ENCODE data around the gene GPR183.

The GPR183 gene

GRCh38 chr13:99354371-99354951, 47.3 kb upstream of the GPR183 start:
- Histone ChIP-seq H3K9ac (ENCODE audit: low read length) (no peak overlapping the region), H3K36me3 (ENCODE audit: control insufficient read depth in 1 of 2, insufficient read depth in 2 of 2, low read depth in 1 of 2, low read length in 2 of 2) (peaks cover 23 to 25% of the 10 kb centered on the region in 2 experiments), H2BK15ac (ENCODE audit: low read depth, poor library complexity, severe bottlenecking) (no peak overlapping the region), H2BK12ac (ENCODE audit: low read length in 2 of 2) (peak overlapping the region; percentile 7 to 42), H3K23ac (ENCODE audit: low read length in 2 of 2) (no peak overlapping the region), H3K4me2 (ENCODE audit: low read length, poor library complexity, severe bottlenecking) (no peak overlapping the region), H3K4ac (ENCODE audit: low read depth in 1 of 2, low read length in 2 of 2) (no peak overlapping the region), H3K79me1 (replicated peaks; ENCODE audit: low read length, poor library complexity, severe bottlenecking) (peaks cover 33% of the 10 kb centered on the region), H2AK5ac (ENCODE audit: low read length, severe bottlenecking) (no peak overlapping the region), H4K8ac (ENCODE audit: low read length) (no peak overlapping the region), H3K27ac (ENCODE audit: low read length, poor library complexity, severe bottlenecking) (no peak overlapping the region), H2BK5ac (ENCODE audit: low read depth, low read length, poor library complexity, severe bottlenecking) (no peak overlapping the region), H3K27me3 (ENCODE audit: control insufficient read depth in 1 of 2, insufficient read depth in 1 of 2, low read length in 2 of 2) (no peaks in the 10 kb centered on the region), H3K18ac (ENCODE audit: low read depth in 1 of 2, low read length in 2 of 2) (peak overlapping the region in 1 of 2 experiments; percentile 16), H2BK120ac (ENCODE audit: low read depth, low read length) (no peak overlapping the region), H3K9me3 (ENCODE audit: control insufficient read depth, low read length) (no peaks in the 10 kb centered on the region), H4K91ac (ENCODE audit: low read length) (no peak overlapping the region), H2AFZ (ENCODE audit: low read depth, low read length) (no peak overlapping the region), H3K4me3 (ENCODE audit: insufficient read depth in 1 of 2, low read depth in 1 of 2, low read length in 2 of 2) (no peak overlapping the region), H3K4me1 (ENCODE audit: control insufficient read depth, insufficient read depth, low read depth, low read length) (peaks cover 18% of the 10 kb centered on the region), H3K14ac (ENCODE audit: low read length in 2 of 2) (no peak overlapping the region)
- WGBS, result 92% methylated on average over 8 of the region's 8 CpGs
- DNase-seq, result no peak

- no peaks in the 10 kb centered on the region for H3K27me3 ChIP-seq (ENCODE audit: control insufficient read depth in 1 of 2, insufficient read depth in 1 of 2, low read length in 2 of 2)
- no peak overlapping the region for H2BK15ac ChIP-seq (ENCODE audit: low read depth, poor library complexity, severe bottlenecking)
- H2BK120ac ChIP-seq (ENCODE audit: low read depth, low read length), result no peak overlapping the region
- no peak overlapping the region for H3K18ac ChIP-seq (ENCODE audit: low read depth in 1 of 2, low read length in 2 of 2)
- no peak overlapping the region for H2AFZ ChIP-seq (ENCODE audit: low read depth, low read length)
- H3K4me2 ChIP-seq (ENCODE audit: low read length, poor library complexity, severe bottlenecking), result no peak overlapping the region
- H4K8ac ChIP-seq (ENCODE audit: low read length), result peak overlapping the region; percentile 5
- peaks cover 29% of the 10 kb centered on the region for H3K79me1 ChIP-seq (replicated peaks; ENCODE audit: low read length, poor library complexity, severe bottlenecking)
- no peak overlapping the region for H2AK5ac ChIP-seq (ENCODE audit: low read length, severe bottlenecking)
- no peak overlapping the region for H3K4me3 ChIP-seq (ENCODE audit: insufficient read depth in 1 of 2, low read depth in 1 of 2, low read length in 2 of 2)
- H3K36me3 ChIP-seq (ENCODE audit: control insufficient read depth in 1 of 2, insufficient read depth in 2 of 2, low read depth in 1 of 2, low read length in 2 of 2), result peaks cover 25 to 30% of the 10 kb centered on the region in 2 experiments
- no peak overlapping the region for H3K4ac ChIP-seq (ENCODE audit: low read depth in 1 of 2, low read length in 2 of 2)
- no peak overlapping the region for H2BK5ac ChIP-seq (ENCODE audit: low read depth, low read length, poor library complexity, severe bottlenecking)
- peaks cover 18% of the 10 kb centered on the region for H3K4me1 ChIP-seq (ENCODE audit: control insufficient read depth, insufficient read depth, low read depth, low read length)
- no peak overlapping the region for H3K27ac ChIP-seq (ENCODE audit: low read length, poor library complexity, severe bottlenecking)
- H3K9ac ChIP-seq (ENCODE audit: low read length), result no peak overlapping the region
- H3K14ac ChIP-seq (ENCODE audit: low read length in 2 of 2), result peak overlapping the region in 1 of 2 experiments; percentile 61
- WGBS, result 72% methylated on average over 6 of the region's 8 CpGs
- peak overlapping the region in 1 of 2 experiments; percentile 59 for H2BK12ac ChIP-seq (ENCODE audit: low read length in 2 of 2)
- peak overlapping the region; percentile 66 for H4K91ac ChIP-seq (ENCODE audit: low read length)
- H3K9me3 ChIP-seq (ENCODE audit: control insufficient read depth, low read length), result no peaks in the 10 kb centered on the region
- peak; percentile 65 for DNase-seq
- H3K23ac ChIP-seq (ENCODE audit: low read length in 2 of 2), result no peak overlapping the region
Measured at GRCh38 chr13:99353836-99354235, 46.6 kb upstream of the GPR183 start.

GRCh38 chr13:99353246-99353600, 46.0 kb upstream of the GPR183 start:
- Histone ChIP-seq H3K79me1 (replicated peaks; ENCODE audit: low read length, poor library complexity, severe bottlenecking) (peaks cover 30% of the 10 kb centered on the region), H3K4me2 (ENCODE audit: low read length, poor library complexity, severe bottlenecking) (no peak overlapping the region), H4K91ac (ENCODE audit: low read length) (no peak overlapping the region), H3K36me3 (ENCODE audit: control insufficient read depth in 1 of 2, insufficient read depth in 2 of 2, low read depth in 1 of 2, low read length in 2 of 2) (peaks cover 25 to 36% of the 10 kb centered on the region in 2 experiments), H3K9me3 (ENCODE audit: control insufficient read depth, low read length) (no peaks in the 10 kb centered on the region), H2BK5ac (ENCODE audit: low read depth, low read length, poor library complexity, severe bottlenecking) (no peak overlapping the region), H2BK120ac (ENCODE audit: low read depth, low read length) (no peak overlapping the region), H3K14ac (ENCODE audit: low read length in 2 of 2) (no peak overlapping the region), H2AK5ac (ENCODE audit: low read length, severe bottlenecking) (no peak overlapping the region), H2BK15ac (ENCODE audit: low read depth, poor library complexity, severe bottlenecking) (no peak overlapping the region), H3K4ac (ENCODE audit: low read depth in 1 of 2, low read length in 2 of 2) (no peak overlapping the region), H2BK12ac (ENCODE audit: low read length in 2 of 2) (no peak overlapping the region), H3K27me3 (ENCODE audit: control insufficient read depth in 1 of 2, insufficient read depth in 1 of 2, low read length in 2 of 2) (no peaks in the 10 kb centered on the region), H3K4me1 (ENCODE audit: control insufficient read depth, insufficient read depth, low read depth, low read length) (peaks cover 18% of the 10 kb centered on the region), H3K27ac (ENCODE audit: low read length, poor library complexity, severe bottlenecking) (no peak overlapping the region), H3K23ac (ENCODE audit: low read length in 2 of 2) (no peak overlapping the region), H3K9ac (ENCODE audit: low read length) (no peak overlapping the region), H3K18ac (ENCODE audit: low read depth in 1 of 2, low read length in 2 of 2) (no peak overlapping the region), H3K4me3 (ENCODE audit: insufficient read depth in 1 of 2, low read depth in 1 of 2, low read length in 2 of 2) (no peak overlapping the region), H4K8ac (ENCODE audit: low read length) (no peak overlapping the region), H2AFZ (ENCODE audit: low read depth, low read length) (no peak overlapping the region)
- whole genome bisulfite sequencing, result 93% methylated on average over 2 of the region's 2 CpGs
- DNase-seq, result no peak

GRCh38 chr13:99352351-99353245, 45.4 kb upstream of the GPR183 start:
- no peaks in the 10 kb centered on the region for H3K9me3 ChIP-seq (ENCODE audit: control insufficient read depth, low read length)
- 97% methylated on average over 17 of the region's 17 CpGs for WGBS
- peaks cover 28 to 37% of the 10 kb centered on the region in 2 experiments for H3K36me3 ChIP-seq (ENCODE audit: control insufficient read depth in 1 of 2, insufficient read depth in 2 of 2, low read depth in 1 of 2, low read length in 2 of 2)
- H3K9ac ChIP-seq (ENCODE audit: low read length), result no peak overlapping the region
- H4K91ac ChIP-seq (ENCODE audit: low read length), result no peak overlapping the region
- no peak overlapping the region for H2BK120ac ChIP-seq (ENCODE audit: low read depth, low read length)
- no peaks in the 10 kb centered on the region for H3K27me3 ChIP-seq (ENCODE audit: control insufficient read depth in 1 of 2, insufficient read depth in 1 of 2, low read length in 2 of 2)
- H2BK15ac ChIP-seq (ENCODE audit: low read depth, poor library complexity, severe bottlenecking), result no peak overlapping the region
- no peak overlapping the region for H3K27ac ChIP-seq (ENCODE audit: low read length, poor library complexity, severe bottlenecking)
- peaks cover 18% of the 10 kb centered on the region for H3K4me1 ChIP-seq (ENCODE audit: control insufficient read depth, insufficient read depth, low read depth, low read length)
- H2BK5ac ChIP-seq (ENCODE audit: low read depth, low read length, poor library complexity, severe bottlenecking), result no peak overlapping the region
- H3K4me3 ChIP-seq (ENCODE audit: insufficient read depth in 1 of 2, low read depth in 1 of 2, low read length in 2 of 2), result no peak overlapping the region
- no peak overlapping the region for H2AFZ ChIP-seq (ENCODE audit: low read depth, low read length)
- no peak overlapping the region for H2AK5ac ChIP-seq (ENCODE audit: low read length, severe bottlenecking)
- H4K8ac ChIP-seq (ENCODE audit: low read length), result no peak overlapping the region
- H3K4ac ChIP-seq (ENCODE audit: low read depth in 1 of 2, low read length in 2 of 2), result no peak overlapping the region
- no peak for DNase-seq
- no peak overlapping the region for H3K14ac ChIP-seq (ENCODE audit: low read length in 2 of 2)
- H2BK12ac ChIP-seq (ENCODE audit: low read length in 2 of 2), result no peak overlapping the region
- H3K4me2 ChIP-seq (ENCODE audit: low read length, poor library complexity, severe bottlenecking), result no peak overlapping the region
- H3K79me1 ChIP-seq (replicated peaks; ENCODE audit: low read length, poor library complexity, severe bottlenecking), result peaks cover 26% of the 10 kb centered on the region
- no peak overlapping the region for H3K18ac ChIP-seq (ENCODE audit: low read depth in 1 of 2, low read length in 2 of 2)
- H3K23ac ChIP-seq (ENCODE audit: low read length in 2 of 2), result no peak overlapping the region
